ENCODE results near the gene ERO1A.

DNA sequence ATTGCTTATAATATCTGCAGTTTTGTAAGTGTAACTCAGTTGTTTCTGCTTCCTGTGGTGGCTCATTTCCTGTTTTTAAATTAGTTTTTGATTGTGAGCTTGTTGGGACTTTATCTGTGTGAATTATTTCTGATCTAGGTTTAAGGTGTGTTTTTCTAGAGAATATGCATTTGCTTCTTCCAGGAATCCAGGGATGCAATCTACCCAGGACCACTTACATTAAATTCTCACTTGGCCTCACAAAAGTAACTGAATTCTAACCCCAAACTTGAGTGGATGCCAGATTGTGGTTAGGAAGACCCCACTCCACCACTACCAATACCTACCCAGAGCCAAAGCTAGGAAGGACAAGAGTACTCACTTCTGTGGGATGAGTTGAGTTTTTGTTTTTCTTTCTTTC lies 46.5 kb upstream of the ERO1A start:
- TF ChIP-seq, protein P1, sequence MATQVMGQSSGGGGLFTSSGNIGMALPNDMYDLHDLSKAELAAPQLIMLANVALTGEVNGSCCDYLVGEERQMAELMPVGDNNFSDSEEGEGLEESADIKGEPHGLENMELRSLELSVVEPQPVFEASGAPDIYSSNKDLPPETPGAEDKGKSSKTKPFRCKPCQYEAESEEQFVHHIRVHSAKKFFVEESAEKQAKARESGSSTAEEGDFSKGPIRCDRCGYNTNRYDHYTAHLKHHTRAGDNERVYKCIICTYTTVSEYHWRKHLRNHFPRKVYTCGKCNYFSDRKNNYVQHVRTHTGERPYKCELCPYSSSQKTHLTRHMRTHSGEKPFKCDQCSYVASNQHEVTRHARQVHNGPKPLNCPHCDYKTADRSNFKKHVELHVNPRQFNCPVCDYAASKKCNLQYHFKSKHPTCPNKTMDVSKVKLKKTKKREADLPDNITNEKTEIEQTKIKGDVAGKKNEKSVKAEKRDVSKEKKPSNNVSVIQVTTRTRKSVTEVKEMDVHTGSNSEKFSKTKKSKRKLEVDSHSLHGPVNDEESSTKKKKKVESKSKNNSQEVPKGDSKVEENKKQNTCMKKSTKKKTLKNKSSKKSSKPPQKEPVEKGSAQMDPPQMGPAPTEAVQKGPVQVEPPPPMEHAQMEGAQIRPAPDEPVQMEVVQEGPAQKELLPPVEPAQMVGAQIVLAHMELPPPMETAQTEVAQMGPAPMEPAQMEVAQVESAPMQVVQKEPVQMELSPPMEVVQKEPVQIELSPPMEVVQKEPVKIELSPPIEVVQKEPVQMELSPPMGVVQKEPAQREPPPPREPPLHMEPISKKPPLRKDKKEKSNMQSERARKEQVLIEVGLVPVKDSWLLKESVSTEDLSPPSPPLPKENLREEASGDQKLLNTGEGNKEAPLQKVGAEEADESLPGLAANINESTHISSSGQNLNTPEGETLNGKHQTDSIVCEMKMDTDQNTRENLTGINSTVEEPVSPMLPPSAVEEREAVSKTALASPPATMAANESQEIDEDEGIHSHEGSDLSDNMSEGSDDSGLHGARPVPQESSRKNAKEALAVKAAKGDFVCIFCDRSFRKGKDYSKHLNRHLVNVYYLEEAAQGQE (IDR thresholded peaks at IDR 0.05; ENCODE audit: insufficient read depth in 1 of 2, low read depth in 2 of 2, low read length in 2 of 2): no peak
- no peak for TF ChIP-seq FOXP2 (optimal IDR thresholded peaks at IDR 0.05; ENCODE audit: borderline replicate concordance, extremely low read depth, extremely low read length, insufficient read depth)
- TF ChIP-seq SIN3A (IDR thresholded peaks at IDR 0.05; ENCODE audit: borderline replicate concordance, insufficient read depth, low read length): no peak
- TF ChIP-seq POLR2AphosphoS5 (IDR thresholded peaks at IDR 0.05; ENCODE audit: low read depth, low read length): no peak
